ENCODE measurements around the gene DCUN1D2. TPM values are rescaled to one million over a fixed set of nuclear protein-coding genes. Genes with fewer than 3 reads are reported as not detected.

Gene DCUN1D2
- total RNA-seq, 2 experiments from 2014 or later, result 9.2 to 16.5 TPM

GRCh38 chr13:113513761-113514160, 23.2 kb upstream of the DCUN1D2 start:
- H3K9me3 ChIP-seq (ENCODE audit: low read length), result no peaks in the 10 kb centered on the region
- H3K4me1 ChIP-seq (ENCODE audit: insufficient read depth, low read length, poor library complexity, severe bottlenecking), result no peaks in the 10 kb centered on the region
- H4K20me1 ChIP-seq (ENCODE audit: insufficient read depth, low read length), result no peaks in the 10 kb centered on the region
- POLR2A ChIA-PET, result no interaction called here
- H2AFZ ChIP-seq (ENCODE audit: low read length), result no peak overlapping the region
- H3K36me3 ChIP-seq (ENCODE audit: insufficient read depth, low read length), result no peaks in the 10 kb centered on the region
- no peak overlapping the region for H3K4me3 ChIP-seq (ENCODE audit: low read depth, low read length, poor library complexity, severe bottlenecking)
- no peak overlapping the region for H3K27ac ChIP-seq (ENCODE audit: low read depth, low read length, poor library complexity, severe bottlenecking)
- no peaks in the 10 kb centered on the region for H3K79me2 ChIP-seq (ENCODE audit: insufficient read depth, low read depth, low read length)
- no peak for DNase-seq (ENCODE audit: low spot score)
- H3K9me2 ChIP-seq (ENCODE audit: insufficient read depth, low read length), result no peaks in the 10 kb centered on the region
- TF ChIP-seq CTCF (conservative IDR thresholded peaks at IDR 0.05; ENCODE audit: low read length), result no peak
- TF ChIP-seq EZH2phosphoT487 (IDR thresholded peaks at IDR 0.05; ENCODE audit: borderline replicate concordance, low read depth, low read length), result no peak
- CTCF ChIA-PET (ENCODE audit: unreplicated experiment), result no interaction called here
- intact Hi-C loops (cut with micrococcal nuclease; ENCODE audit: unreplicated experiment), result no loop called here
- no TSS peak for BruUV-seq (replicated peaks)
- no peak overlapping the region for H3K4me2 ChIP-seq (ENCODE audit: low read length)

- POLR2A ChIA-PET, result no interaction called here
These were observed 20.9 kb upstream of the DCUN1D2 start for GRCh38 chr13:113511361-113511760.

GRCh38 chr13:113510871-113511270, 20.4 kb upstream of the DCUN1D2 start:
- no TSS peak for BruUV-seq (replicated peaks)

More at GRCh38 chr13:113511361-113511760, 20.9 kb upstream of the DCUN1D2 start:
- TF ChIP-seq EZH2phosphoT487 (IDR thresholded peaks at IDR 0.05; ENCODE audit: borderline replicate concordance, low read depth, low read length) (no peak), CTCF (conservative IDR thresholded peaks at IDR 0.05; ENCODE audit: low read length) (no peak)
- H3K9me3 ChIP-seq (ENCODE audit: low read length), result no peaks in the 10 kb centered on the region
- no peaks in the 10 kb centered on the region for H3K9me2 ChIP-seq (ENCODE audit: insufficient read depth, low read length)
- CTCF ChIA-PET (ENCODE audit: unreplicated experiment), result no interaction called here
- intact Hi-C loops (cut with micrococcal nuclease; ENCODE audit: unreplicated experiment), result no loop called here
- no peak overlapping the region for H2AFZ ChIP-seq (ENCODE audit: low read length)
- no TSS peak for BruUV-seq (replicated peaks)
- no peak overlapping the region for H3K4me3 ChIP-seq (ENCODE audit: low read depth, low read length, poor library complexity, severe bottlenecking)
- H3K27ac ChIP-seq (ENCODE audit: low read depth, low read length, poor library complexity, severe bottlenecking), result no peak overlapping the region
- no peaks in the 10 kb centered on the region for H3K36me3 ChIP-seq (ENCODE audit: insufficient read depth, low read length)
- no peaks in the 10 kb centered on the region for H4K20me1 ChIP-seq (ENCODE audit: insufficient read depth, low read length)
- no peak for DNase-seq (ENCODE audit: low spot score)
- no peaks in the 10 kb centered on the region for H3K4me1 ChIP-seq (ENCODE audit: insufficient read depth, low read length, poor library complexity, severe bottlenecking)
- no peaks in the 10 kb centered on the region for H3K79me2 ChIP-seq (ENCODE audit: insufficient read depth, low read depth, low read length)
- H3K4me2 ChIP-seq (ENCODE audit: low read length), result no peak overlapping the region

More at GRCh38 chr13:113510871-113511270, 20.4 kb upstream of the DCUN1D2 start:
- intact Hi-C loops (cut with micrococcal nuclease; ENCODE audit: unreplicated experiment), result no loop called here
- H2AFZ ChIP-seq (ENCODE audit: low read length), result no peak overlapping the region
- no peak for TF ChIP-seq CTCF (conservative IDR thresholded peaks at IDR 0.05; ENCODE audit: low read length)
- TF ChIP-seq EZH2phosphoT487 (IDR thresholded peaks at IDR 0.05; ENCODE audit: borderline replicate concordance, low read depth, low read length), result no peak
- ChIA-PET POLR2A (no interaction called here), CTCF (ENCODE audit: unreplicated experiment) (no interaction called here)
- no peaks in the 10 kb centered on the region for H4K20me1 ChIP-seq (ENCODE audit: insufficient read depth, low read length)
- no peak overlapping the region for H3K4me3 ChIP-seq (ENCODE audit: low read depth, low read length, poor library complexity, severe bottlenecking)
- H3K4me2 ChIP-seq (ENCODE audit: low read length), result no peak overlapping the region
- no peaks in the 10 kb centered on the region for H3K9me3 ChIP-seq (ENCODE audit: low read length)
- no peaks in the 10 kb centered on the region for H3K36me3 ChIP-seq (ENCODE audit: insufficient read depth, low read length)
- no peak overlapping the region for H3K27ac ChIP-seq (ENCODE audit: low read depth, low read length, poor library complexity, severe bottlenecking)
- DNase-seq (ENCODE audit: low spot score), result no peak
- H3K9me2 ChIP-seq (ENCODE audit: insufficient read depth, low read length), result no peaks in the 10 kb centered on the region
- H3K79me2 ChIP-seq (ENCODE audit: insufficient read depth, low read depth, low read length), result no peaks in the 10 kb centered on the region
- H3K4me1 ChIP-seq (ENCODE audit: insufficient read depth, low read length, poor library complexity, severe bottlenecking), result no peaks in the 10 kb centered on the region
